GM23248 (cell line): ENCODE measurements around the gene CSMD2. TPM values are rescaled to one million over a fixed set of nuclear protein-coding genes. Genes with fewer than 3 reads are reported as not detected.
"Not testable (repeated sequence)": the region's sequence is repeated elsewhere in the genome, so short reads cannot be mapped to it uniquely, and the experiment has no call there.

ENCODE experiments used
- DNase-seq: peaks from one replicate; pipeline ENCODE4 v3.0.0-alpha.2; 2015
- H2AFZ ChIP-seq: fragments of 200-600 bp; sonication (generic); 2 replicates; pipeline ENCODE4 v1.6.1; 2016; ENCODE audit warnings: antibody characterized with exemption
- H3F3A ChIP-seq: fragments of 200-600 bp; sonication (generic); 2 replicates; pipeline ENCODE4 v1.6.1; 2016; ENCODE audit warnings: mild to moderate bottlenecking, antibody characterized with exemption, mixed run types; ENCODE audit not compliant: insufficient read depth
- H3K27ac ChIP-seq: fragments of 200-600 bp; sonication (generic); 2 replicates; pipeline ENCODE4 v1.5.1; 2016; ENCODE audit warnings: mild to moderate bottlenecking
- H3K27me3 ChIP-seq: fragments of 200-600 bp; sonication (generic); replicated peaks from 2 replicates; pipeline ENCODE4 v1.6.1; 2016; ENCODE audit warnings: mild to moderate bottlenecking; ENCODE audit not compliant: insufficient read depth
- H3K36me3 ChIP-seq: fragments of 200-600 bp; sonication (generic); 2 replicates; pipeline ENCODE4 v1.6.1; 2016; ENCODE audit warnings: low read depth, mild to moderate bottlenecking
- H3K4me1 ChIP-seq: fragments of 200-600 bp; sonication (generic); 2 replicates; pipeline ENCODE4 v1.6.1; 2016; ENCODE audit warnings: mild to moderate bottlenecking; ENCODE audit not compliant: insufficient read depth
- H3K4me2 ChIP-seq: fragments of 200-600 bp; sonication (generic); one replicate; pipeline ENCODE4 v1.6.1; 2016; ENCODE audit warnings: mild to moderate bottlenecking; ENCODE audit not compliant: unreplicated experiment
- H3K4me3 ChIP-seq: fragments of 200-600 bp; sonication (generic); 2 replicates; pipeline ENCODE4 v1.5.1; 2016; ENCODE audit warnings: mild to moderate bottlenecking
- H3K79me2 ChIP-seq: fragments of 200-600 bp; sonication (generic); 2 replicates; pipeline ENCODE4 v1.6.1; 2016; ENCODE audit warnings: mild to moderate bottlenecking; ENCODE audit not compliant: insufficient read depth
- H3K9ac ChIP-seq: fragments of 200-600 bp; sonication (generic); 2 replicates; pipeline ENCODE4 v1.6.1; 2016; ENCODE audit warnings: mild to moderate bottlenecking
- H3K9me2 ChIP-seq: fragments of 200-600 bp; sonication (generic); 2 replicates; pipeline ENCODE4 v1.6.1; 2016; ENCODE audit warnings: mixed run types, mild to moderate bottlenecking, moderate library complexity; ENCODE audit not compliant: insufficient read depth
- H3K9me3 ChIP-seq: fragments of 200-600 bp; sonication (generic); one replicate; pipeline ENCODE4 v1.6.1; 2017; ENCODE audit warnings: low read depth
- H4K20me1 ChIP-seq: fragments of 200-600 bp; sonication (generic); 2 replicates; pipeline ENCODE4 v1.6.0; 2016; ENCODE audit not compliant: insufficient read depth
- EZH2 ChIP-seq: fragments of 200-600 bp; sonication (generic); IDR thresholded peaks from 2 replicates; pipeline ENCODE4 v1.6.1; 2018; ENCODE audit warnings: antibody characterized with exemption, mild to moderate bottlenecking; ENCODE audit not compliant: insufficient read depth, poor library complexity, severe bottlenecking
- EZH2phosphoT487 ChIP-seq: fragments of 200-600 bp; sonication (generic); IDR thresholded peaks from 2 replicates; pipeline ENCODE4 v1.6.1; 2018; ENCODE audit warnings: antibody characterized with exemption, moderate library complexity, mild to moderate bottlenecking, low read depth; ENCODE audit not compliant: insufficient read depth
- WGBS, 2 experiments: methylation state at CpG; one replicate each; pipeline ENCODE4 v1.1.6; 2015 to 2017; ENCODE audit warnings: low lambda C conversion rate in 2 of 2, low coverage in 1 of 2; ENCODE audit errors: missing lambda C conversion rate in 2 of 2; 5-methylcytosine and 5-hydroxymethylcytosine counted together
- in situ Hi-C: fragments of 300-500 bp; cut with MboI; formaldehyde crosslinking; loops from 2 replicates; pipeline ENCODE4 v1.15.0; 2020
- polyA plus RNA-seq: library from polyadenylated mRNA; unstranded; fragments of >200 nt; fragmentation: Nextera tagmentation; extraction: Ambion mirVana; gene quantifications from 2 replicates; pipeline ENCODE4 v1.2.1, GENCODE V29; 2016
- total RNA-seq: library from RNA; depleted of rRNA; stranded (reverse); fragments of >200 nt; shearing (Covaris generic); gene quantifications from 2 replicates; pipeline ENCODE4 v1.2.3, GENCODE V29; 2014

CSMD2 gene
- total and polyA plus RNA-seq, 2 experiments from 2014 or later, result 4.5 to 7.1 TPM

GRCh38 chr1:34186741-34187494 is 21.9 kb upstream of the CSMD2 start:
- Histone ChIP-seq H3K36me3 (no peaks in the 10 kb centered on the region), H3K4me1 (no peaks in the 10 kb centered on the region), H3K4me3 (no peak overlapping the region), H3K9ac (no peak overlapping the region), H3K79me2 (no peaks in the 10 kb centered on the region), H4K20me1 (no peaks in the 10 kb centered on the region), H3K9me2 (no peaks in the 10 kb centered on the region), H3F3A (no peaks in the 10 kb centered on the region), H2AFZ (no peak overlapping the region), H3K9me3 (no peaks in the 10 kb centered on the region), H3K27me3 (peaks cover 39% of the 10 kb centered on the region), H3K27ac (no peak overlapping the region), H3K4me2 (no peak overlapping the region)
- in situ Hi-C loops, result no loop called here
- 61% methylated on average over 12 of the region's 12 CpGs for WGBS, 2 experiments
- TF ChIP-seq EZH2 (no peak), EZH2phosphoT487 (no peak)
- no peak for DNase-seq

DNA sequence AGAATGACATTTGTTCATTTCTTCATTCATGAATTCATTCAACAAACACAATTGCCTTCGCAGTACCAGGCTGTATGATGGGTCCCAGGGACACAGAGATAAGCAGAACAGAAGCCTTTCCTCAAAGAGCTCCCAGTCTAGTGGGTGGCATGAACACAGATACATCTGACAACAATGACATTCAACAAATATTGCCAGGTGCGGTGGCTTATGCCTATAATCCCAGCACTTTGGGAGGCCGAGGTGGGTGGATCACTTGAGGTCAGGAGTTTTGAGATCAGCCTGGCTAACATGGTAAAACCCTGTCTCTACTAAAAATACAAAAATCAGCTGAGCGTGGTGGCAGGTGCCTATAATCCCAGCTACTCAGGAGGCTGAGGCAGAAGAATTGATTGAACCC is 18.4 kb upstream of the CSMD2 start:
- in situ Hi-C loops, H3K36me3 ChIP-seq, H4K20me1 ChIP-seq, H3K9me3 ChIP-seq, H3K9me2 ChIP-seq, H3K9ac ChIP-seq, H3K79me2 ChIP-seq, H3K4me2 ChIP-seq, H3K27ac ChIP-seq, H3K4me3 ChIP-seq, H3F3A ChIP-seq, H2AFZ ChIP-seq, DNase-seq, H3K4me1 ChIP-seq: not testable (repeated sequence)
- WGBS, 2 experiments, result 40 to 41% methylated on average over 4 of the region's 4 CpGs
- peaks cover 65% of the 10 kb centered on the region for H3K27me3 ChIP-seq

DNA sequence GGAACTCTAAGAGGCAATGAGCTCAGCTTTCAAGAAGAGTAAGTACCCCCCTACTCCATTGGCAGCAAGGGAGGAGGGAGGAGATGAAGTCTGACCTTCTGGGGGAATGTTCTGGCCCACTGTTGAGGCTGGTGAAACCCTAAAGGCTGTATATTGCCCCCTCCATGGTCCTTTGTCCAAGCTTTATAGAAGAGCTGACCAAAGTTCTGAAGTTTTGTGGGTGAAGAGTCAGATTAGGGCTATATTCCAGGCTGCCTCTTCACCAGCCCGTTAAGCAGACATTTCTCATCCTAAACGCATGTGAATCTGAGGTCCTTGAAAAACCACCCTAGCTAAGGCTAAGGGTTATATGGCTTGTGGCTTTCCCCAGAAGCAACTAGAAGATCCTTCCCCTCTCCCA is 13.0 kb upstream of the CSMD2 start:
- no peak overlapping the region for H2AFZ ChIP-seq
- DNase-seq, result peak; percentile 24
- H3K9ac ChIP-seq, result no peak overlapping the region
- H3K79me2 ChIP-seq, result no peaks in the 10 kb centered on the region
- no peaks in the 10 kb centered on the region for H3K9me3 ChIP-seq
- H3K4me3 ChIP-seq, result no peak overlapping the region
- no peaks in the 10 kb centered on the region for H3K4me1 ChIP-seq
- in situ Hi-C loops, result no loop called here
- no peak for TF ChIP-seq EZH2phosphoT487
- no peak for TF ChIP-seq EZH2
- WGBS, 2 experiments, result 26 to 31% methylated on average over 2 of the region's 2 CpGs
- no peaks in the 10 kb centered on the region for H3F3A ChIP-seq
- peaks cover 73% of the 10 kb centered on the region for H3K27me3 ChIP-seq
- no peak overlapping the region for H3K27ac ChIP-seq
- no peak overlapping the region for H3K4me2 ChIP-seq
- H3K9me2 ChIP-seq, result no peaks in the 10 kb centered on the region
- no peaks in the 10 kb centered on the region for H3K36me3 ChIP-seq
- H4K20me1 ChIP-seq, result no peaks in the 10 kb centered on the region

- TF ChIP-seq EZH2 (no peak), EZH2phosphoT487 (no peak)
- Histone ChIP-seq H3K27ac (no peak within 1 kb of the TSS), H3K79me2 (no peaks in the 10 kb centered on the region), H3K4me3 (no peak within 1 kb of the TSS), H3K4me2 (peak within 1 kb of the TSS; percentile 12), H3K9me2 (no peaks in the 10 kb centered on the region), H3F3A (no peaks in the 10 kb centered on the region), H3K4me1 (no peaks in the 10 kb centered on the region), H3K9me3 (no peaks in the 10 kb centered on the region), H3K9ac (no peak within 1 kb of the TSS), H3K27me3 (peaks cover 78% of the 10 kb centered on the region), H4K20me1 (no peaks in the 10 kb centered on the region), H2AFZ (no peak within 1 kb of the TSS), H3K36me3 (no peaks in the 10 kb centered on the region)
- peak; percentile 28 for DNase-seq
- in situ Hi-C loops, result no loop called here
- 5 to 10% methylated on average over 36 to 44 of the region's 58 CpGs for WGBS, 2 experiments
Observed at GRCh38 chr1:34176830-34177603, 12.0 kb upstream of the CSMD2 start, which contains the start of gene C1orf94. C1orf94 (plus strand) TSS chr1:34176907; CDS start chr1:34177790, 883 bp downstream.
